Ascending aorta (tissue), 2 donors: ENCODE results near the gene SPTBN5. TPM values are rescaled to one million over a fixed set of nuclear protein-coding genes. Genes with fewer than 3 reads are reported as not detected.

ENCODE experiments used
- DNase-seq, 2 donors: peaks; one replicate each; pipeline ENCODE4 v3.0.0-alpha.2; 2019; ENCODE audit warnings: low spot score in 2 of 2
- H3K27ac ChIP-seq, 2 donors: fragments of 200-600 bp; sonication (generic); one replicate each; pipeline ENCODE4 v1.5.1; 2016 to 2017; ENCODE audit warnings: mild to moderate bottlenecking in 1 of 2
- H3K27me3 ChIP-seq: fragments of 200-600 bp; sonication (generic); one replicate; pipeline ENCODE4 v1.5.1; 2017
- H3K36me3 ChIP-seq, 2 donors: fragments of 200-600 bp; sonication (generic); one replicate each; pipeline ENCODE4 v1.5.1; 2016
- H3K4me1 ChIP-seq, 2 donors: fragments of 200-600 bp; sonication (generic); one replicate each; pipeline ENCODE4 v1.5.1; 2016 to 2017; ENCODE audit warnings: mild to moderate bottlenecking in 1 of 2
- H3K4me3 ChIP-seq, 2 donors: fragments of 200-600 bp; sonication (generic); one replicate each; pipeline ENCODE4 v1.5.1; 2016 to 2017; ENCODE audit warnings: mild to moderate bottlenecking in 1 of 2
- H3K9me3 ChIP-seq, 2 donors: fragments of 200-600 bp; sonication (generic); one replicate each; pipeline ENCODE4 v1.5.1; 2016
- intact Hi-C: fragments of 100-400 bp; cut with DNase I; formaldehyde crosslinking; loops from one replicate; pipeline ENCODE4 v1.15.1; 2023
- total RNA-seq: library from RNA; depleted of rRNA; stranded (reverse); fragments of >200 nt; gene quantifications from one replicate; pipeline ENCODE4 v1.1.0, GENCODE V29; 2016
- TF ChIP-seq, protein P1 (sequence below), 3 experiments: fragments of 200-600 bp in 2 of 3; fragments of 450-650 bp in 1 of 3; sonication (generic) in 2 of 3; IDR thresholded peaks; one replicate each; pipeline ENCODE4 v1.5.1; 2016 to 2019; ENCODE audit warnings: antibody characterized with exemption in 3 of 3, mild to moderate bottlenecking in 1 of 3, moderate library complexity in 1 of 3

Gene SPTBN5
- total RNA-seq, 1 donor from 2014 or later: 1.5 TPM

DNA sequence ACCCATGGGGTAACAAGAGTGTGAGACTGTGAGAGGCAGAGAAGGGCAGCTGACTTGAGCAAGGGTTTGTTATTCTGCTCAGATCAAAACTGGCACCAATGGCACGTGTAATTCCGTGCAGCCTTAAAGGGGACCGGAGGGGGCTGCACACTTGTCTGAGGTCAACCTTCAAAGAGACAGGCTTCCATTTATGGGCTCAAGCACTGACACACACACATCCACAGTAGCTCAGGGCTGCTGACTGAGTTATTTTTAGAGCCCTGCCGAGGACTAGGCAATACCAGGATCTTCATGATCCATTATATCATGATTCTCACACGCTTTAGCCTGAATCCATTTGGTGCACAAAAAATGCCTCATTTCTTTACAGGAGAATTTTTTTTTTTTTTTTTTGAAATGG is 20.6 kb upstream of the SPTBN5 start:
- no peaks in the 10 kb centered on the region for H3K27me3 ChIP-seq
- H3K4me1 ChIP-seq: peaks cover 17 to 32% of the 10 kb centered on the region in 2 donors
- no peaks in the 10 kb centered on the region for H3K9me3 ChIP-seq
- DNase-seq: no peak
- TF ChIP-seq, protein P1, sequence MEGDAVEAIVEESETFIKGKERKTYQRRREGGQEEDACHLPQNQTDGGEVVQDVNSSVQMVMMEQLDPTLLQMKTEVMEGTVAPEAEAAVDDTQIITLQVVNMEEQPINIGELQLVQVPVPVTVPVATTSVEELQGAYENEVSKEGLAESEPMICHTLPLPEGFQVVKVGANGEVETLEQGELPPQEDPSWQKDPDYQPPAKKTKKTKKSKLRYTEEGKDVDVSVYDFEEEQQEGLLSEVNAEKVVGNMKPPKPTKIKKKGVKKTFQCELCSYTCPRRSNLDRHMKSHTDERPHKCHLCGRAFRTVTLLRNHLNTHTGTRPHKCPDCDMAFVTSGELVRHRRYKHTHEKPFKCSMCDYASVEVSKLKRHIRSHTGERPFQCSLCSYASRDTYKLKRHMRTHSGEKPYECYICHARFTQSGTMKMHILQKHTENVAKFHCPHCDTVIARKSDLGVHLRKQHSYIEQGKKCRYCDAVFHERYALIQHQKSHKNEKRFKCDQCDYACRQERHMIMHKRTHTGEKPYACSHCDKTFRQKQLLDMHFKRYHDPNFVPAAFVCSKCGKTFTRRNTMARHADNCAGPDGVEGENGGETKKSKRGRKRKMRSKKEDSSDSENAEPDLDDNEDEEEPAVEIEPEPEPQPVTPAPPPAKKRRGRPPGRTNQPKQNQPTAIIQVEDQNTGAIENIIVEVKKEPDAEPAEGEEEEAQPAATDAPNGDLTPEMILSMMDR (IDR thresholded peaks at IDR 0.05): no peak
- H3K36me3 ChIP-seq: peaks cover 23 to 31% of the 10 kb centered on the region in 2 donors
- no peak overlapping the region for H3K4me3 ChIP-seq
- intact Hi-C loops: no loop called here
- H3K27ac ChIP-seq: no peak overlapping the region

DNA sequence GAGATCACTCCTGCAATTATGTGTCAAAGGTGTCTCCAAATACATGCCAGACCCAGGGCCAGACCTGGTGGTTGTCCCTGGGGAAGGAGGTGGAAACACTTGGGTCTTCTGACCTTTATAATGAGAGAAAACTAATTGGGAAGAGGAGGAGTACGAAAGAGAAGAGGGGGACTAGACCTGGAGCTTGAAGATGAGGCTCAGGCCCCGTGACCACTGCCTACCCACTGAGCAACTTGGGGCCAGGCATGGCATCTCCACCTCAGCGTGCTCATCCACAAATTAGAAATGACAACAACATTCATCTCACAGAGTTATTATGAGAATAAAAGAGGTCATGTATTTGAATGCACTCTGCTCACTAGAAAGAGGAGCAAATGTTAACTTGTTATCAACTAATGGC is 19.4 kb upstream of the SPTBN5 start:
- intact Hi-C loops: no loop called here
- H3K9me3 ChIP-seq: no peaks in the 10 kb centered on the region
- no peak overlapping the region for H3K27ac ChIP-seq
- no peak for DNase-seq
- H3K4me3 ChIP-seq: no peak overlapping the region
- no peaks in the 10 kb centered on the region for H3K27me3 ChIP-seq
- H3K4me1 ChIP-seq: peaks cover 15 to 22% of the 10 kb centered on the region in 2 donors
- TF ChIP-seq, protein P1 (IDR thresholded peaks at IDR 0.05): no peak
- peaks cover 28 to 34% of the 10 kb centered on the region in 2 donors for H3K36me3 ChIP-seq

DNA sequence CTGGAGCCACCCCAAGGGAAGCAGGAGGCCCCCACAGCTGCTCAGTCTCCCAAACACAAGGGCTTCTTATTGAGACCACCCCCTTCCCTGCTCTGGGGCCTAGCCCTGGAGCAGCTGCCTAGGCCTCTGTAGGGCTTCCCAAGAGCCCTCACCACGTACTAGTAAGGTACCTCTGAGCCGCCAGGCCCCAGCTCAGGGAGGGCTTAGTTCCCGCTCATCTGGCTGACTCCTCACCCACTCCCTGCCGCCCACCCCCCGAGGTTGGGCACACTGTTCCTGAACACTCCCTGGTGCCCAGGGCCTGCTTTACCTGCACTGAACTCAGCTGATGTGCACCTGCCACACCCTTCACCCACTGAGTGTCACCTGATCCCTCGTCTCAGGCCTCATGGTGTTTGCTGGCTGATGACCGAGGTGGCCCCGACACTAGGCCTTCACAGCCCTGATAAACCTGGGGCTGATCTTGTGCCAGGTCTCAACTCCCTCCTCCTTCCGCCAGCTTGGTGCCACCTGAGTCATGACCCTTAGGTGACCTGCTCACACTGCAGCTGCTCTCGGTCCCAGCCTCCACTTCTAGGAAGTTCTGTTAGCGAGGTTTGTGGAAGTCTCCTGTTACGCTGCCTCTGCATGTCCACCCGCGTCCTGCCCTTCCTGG is 18.0 kb upstream of the SPTBN5 start:
- TF ChIP-seq, protein P1 (IDR thresholded peaks at IDR 0.05): no peak
- Histone ChIP-seq H3K9me3 (no peaks in the 10 kb centered on the region), H3K27ac (no peak overlapping the region), H3K4me3 (no peak overlapping the region), H3K4me1 (peaks cover 1 to 11% of the 10 kb centered on the region in 2 donors), H3K27me3 (no peaks in the 10 kb centered on the region), H3K36me3 (peaks cover 41 to 48% of the 10 kb centered on the region in 2 donors)
- no peak for DNase-seq
- intact Hi-C loops: no loop called here

DNA sequence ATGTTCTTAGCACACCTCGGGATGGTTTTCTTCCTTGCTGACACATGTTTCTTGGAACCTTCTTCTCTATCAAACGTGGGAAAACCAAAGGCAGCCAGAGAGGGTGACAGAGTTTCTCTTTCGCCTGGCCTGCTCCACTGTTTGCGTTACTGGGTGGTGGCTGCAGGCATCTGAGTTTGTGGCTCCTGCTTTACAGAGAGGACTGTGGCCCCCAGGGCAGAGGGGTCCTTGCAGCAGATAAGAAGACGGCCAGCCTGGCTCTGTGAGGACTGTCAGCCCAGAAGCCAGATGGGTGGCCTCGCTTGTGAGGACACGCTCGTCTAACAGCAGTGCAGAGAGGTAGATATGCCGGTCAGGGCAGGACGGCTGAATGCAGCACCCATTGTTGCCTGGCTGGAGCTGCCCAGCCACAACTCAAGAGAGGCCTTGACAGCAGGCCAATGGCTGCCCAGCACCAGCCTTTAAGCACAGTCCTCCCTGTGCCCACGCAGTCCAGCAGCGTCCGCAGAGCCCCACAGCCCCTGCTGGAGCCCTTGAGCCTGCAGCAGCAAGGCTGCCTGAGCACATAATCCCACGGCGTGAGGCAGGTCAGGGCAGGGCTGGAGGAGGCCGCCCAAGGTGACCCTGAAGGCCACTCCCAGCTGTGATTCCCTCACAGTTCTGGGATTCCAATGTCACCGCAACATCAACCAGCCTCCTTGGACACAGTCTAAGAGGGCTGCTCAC is 15.0 kb upstream of the SPTBN5 start:
- intact Hi-C loops: no loop called here
- DNase-seq: no peak
- H3K4me3 ChIP-seq: no peak overlapping the region

DNA sequence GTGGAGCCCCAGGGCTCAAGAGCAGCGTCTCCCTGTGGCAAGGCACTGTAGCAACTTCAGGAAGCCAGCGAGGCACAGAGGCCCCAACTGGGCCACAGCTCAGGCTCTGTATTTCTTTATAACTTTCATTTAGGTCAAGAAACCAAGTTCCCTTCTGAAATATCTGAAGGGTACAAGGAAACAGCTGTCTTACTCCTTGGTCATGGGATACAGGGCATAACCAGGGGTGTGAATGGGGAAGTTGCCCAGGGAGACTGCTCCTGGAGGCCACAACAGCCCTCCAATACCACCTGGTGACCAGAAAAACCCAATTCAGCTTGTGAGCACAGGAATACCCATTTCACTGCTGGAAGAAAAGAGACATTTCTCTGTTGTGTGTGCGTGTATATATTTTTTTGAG is 13.3 kb upstream of the SPTBN5 start:
- Histone ChIP-seq H3K4me1 (peaks cover 0 to 3% of the 10 kb centered on the region in 2 donors), H3K27ac (no peak overlapping the region), H3K27me3 (no peaks in the 10 kb centered on the region), H3K9me3 (no peaks in the 10 kb centered on the region), H3K36me3 (peaks cover 44 to 65% of the 10 kb centered on the region in 2 donors), H3K4me3 (no peak overlapping the region)
- intact Hi-C loops: no loop called here
- TF ChIP-seq, protein P1 (IDR thresholded peaks at IDR 0.05): no peak
- no peak for DNase-seq

More for the DNA sequence above, 15.0 kb upstream of the SPTBN5 start:
- H3K4me1 ChIP-seq: no peaks in the 10 kb centered on the region
- no peaks in the 10 kb centered on the region for H3K27me3 ChIP-seq
- TF ChIP-seq, protein P1 (IDR thresholded peaks at IDR 0.05): no peak
- H3K9me3 ChIP-seq: no peaks in the 10 kb centered on the region
- no peak overlapping the region for H3K27ac ChIP-seq
- H3K36me3 ChIP-seq: peaks cover 48 to 65% of the 10 kb centered on the region in 2 donors
